HG03064 (cell line): ENCODE data around the gene ANKRD39.
"Not testable (repeated sequence)": the region's sequence is repeated elsewhere in the genome, so short reads cannot be mapped to it uniquely, and the experiment has no call there.

Experiments used
- ATAC-seq: cut with Tn5 transposase; IDR thresholded peaks from one replicate; pipeline ENCODE4 v1.9.1; 2021; ENCODE audit warnings: low read depth; ENCODE audit not compliant: unreplicated experiment

The ANKRD39 gene

GRCh38 chr2:96815326-96816126, 42.3 kb downstream of the ANKRD39 start:
- peak; percentile 2 for ATAC-seq

- no peak for ATAC-seq
These were observed 44.2 kb downstream of the ANKRD39 start for GRCh38 chr2:96813656-96814055.

GRCh38 chr2:96811917-96812316, 45.9 kb downstream of the ANKRD39 start:
- ATAC-seq = no peak

- ATAC-seq = no peak
These were observed 47.0 kb downstream of the ANKRD39 start for GRCh38 chr2:96810783-96811192.

- no peak for ATAC-seq
These were observed 47.6 kb downstream of the ANKRD39 start for GRCh38 chr2:96809951-96810782.

- ATAC-seq = no peak
These were observed 48.5 kb downstream of the ANKRD39 start for GRCh38 chr2:96809216-96809882.

- no peak for ATAC-seq
These were observed 49.5 kb downstream of the ANKRD39 start for GRCh38 chr2:96808176-96808837.

GRCh38 chr2:96807127-96807471, 50.7 kb downstream of the ANKRD39 start:
- ATAC-seq = no peak

GRCh38 chr2:96806468-96807126, 51.2 kb downstream of the ANKRD39 start:
- no peak for ATAC-seq

GRCh38 chr2:96805946-96806345, 51.9 kb downstream of the ANKRD39 start:
- ATAC-seq = not testable (repeated sequence)

GRCh38 chr2:96804986-96805385, 52.8 kb downstream of the ANKRD39 start:
- no peak for ATAC-seq

- no peak for ATAC-seq
These were observed 55.1 kb downstream of the ANKRD39 start for GRCh38 chr2:96802721-96803120.

- no peak for ATAC-seq
These were observed 55.8 kb downstream of the ANKRD39 start for GRCh38 chr2:96801786-96802595.

- ATAC-seq = no peak
These were observed 56.6 kb downstream of the ANKRD39 start for GRCh38 chr2:96801005-96801785.

GRCh38 chr2:96800061-96801004, 57.5 kb downstream of the ANKRD39 start:
- ATAC-seq = no peak

- no peak for ATAC-seq
These were observed 58.2 kb downstream of the ANKRD39 start for GRCh38 chr2:96799623-96799935.

- ATAC-seq = no peak
These were observed 58.8 kb downstream of the ANKRD39 start for GRCh38 chr2:96798733-96799622.
